Epithelial cell of prostate (primary cell): Measurements from ENCODE around the gene EPB41L3.
"Not testable (repeated sequence)": the region's sequence is repeated elsewhere in the genome, so short reads cannot be mapped to it uniquely, and the experiment has no call there.

Experiments
- DNase-seq: peaks from one replicate; pipeline ENCODE4 v3.0.0-alpha.2; 2011; ENCODE audit warnings: low read depth, low spot score
- H3K27ac ChIP-seq: fragments of 450-650 bp; 2 replicates; pipeline ENCODE4 v1.5.1; 2017; ENCODE audit warnings: mild to moderate bottlenecking

Gene EPB41L3

GRCh38 chr18:5543773-5544389, at the start of gene EPB41L3:
Gene EPB41L3, minus strand, starts transcription at chr18:5543997. Its CDS starts 54,814 bp downstream, at chr18:5489183.
- DNase-seq = no peak
- H3K27ac ChIP-seq = no peak within 1 kb of the TSS

GRCh38 chr18:5588529-5588928, 44.7 kb upstream of the EPB41L3 start:
- DNase-seq = no peak
- no peak overlapping the region for H3K27ac ChIP-seq

DNA sequence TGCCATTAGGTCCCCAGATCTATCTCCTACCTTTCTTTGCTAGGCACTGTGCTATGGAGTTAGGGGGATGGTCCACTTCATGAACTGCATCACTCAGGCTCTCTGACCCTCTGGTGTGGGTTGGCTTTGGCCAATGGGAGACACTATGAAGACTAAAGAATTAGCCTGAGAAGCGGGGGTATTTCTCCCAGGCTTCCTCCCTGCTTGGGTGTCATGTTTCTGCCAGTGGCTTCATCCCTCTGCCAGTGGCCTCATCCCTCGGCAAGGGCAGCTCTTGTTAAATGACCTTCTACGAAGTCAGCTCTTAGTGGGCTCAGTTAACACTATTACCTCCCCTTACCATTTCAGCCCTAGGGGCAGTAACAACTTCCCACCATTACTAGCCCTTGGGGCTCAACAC, 41.9 kb upstream of the EPB41L3 start:
- H3K27ac ChIP-seq = no peak overlapping the region
- DNase-seq = no peak

- H3K27ac ChIP-seq = peak overlapping the region; percentile 3
- peak; percentile 16 for DNase-seq
Measured at GRCh38 chr18:5584746-5585417, 41.1 kb upstream of the EPB41L3 start.

- DNase-seq = no peak
Measured at GRCh38 chr18:5582849-5583681, 39.3 kb upstream of the EPB41L3 start.

DNA sequence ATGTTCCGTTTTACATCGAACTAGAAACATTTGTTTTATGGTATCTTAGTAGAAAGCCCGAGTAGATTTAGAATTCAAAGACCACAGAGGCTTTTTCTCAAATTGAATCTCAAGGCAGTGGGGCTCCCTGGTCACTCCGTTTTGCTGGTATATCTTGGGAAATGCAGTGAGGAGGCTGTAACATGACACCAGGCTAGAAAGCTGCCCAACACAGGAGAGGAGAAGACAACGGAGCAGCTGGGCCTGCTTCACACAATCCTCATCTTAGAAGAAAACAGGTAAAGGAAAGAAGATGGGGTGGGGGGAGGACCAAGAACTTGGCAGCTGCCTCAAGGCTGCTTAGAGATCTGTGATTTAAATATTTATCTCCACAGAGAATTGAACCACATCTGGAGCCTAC, 38.3 kb upstream of the EPB41L3 start:
- DNase-seq = no peak
- H3K27ac ChIP-seq = no peak overlapping the region

More at GRCh38 chr18:5582849-5583681, 39.3 kb upstream of the EPB41L3 start:
- H3K27ac ChIP-seq = no peak overlapping the region

DNA sequence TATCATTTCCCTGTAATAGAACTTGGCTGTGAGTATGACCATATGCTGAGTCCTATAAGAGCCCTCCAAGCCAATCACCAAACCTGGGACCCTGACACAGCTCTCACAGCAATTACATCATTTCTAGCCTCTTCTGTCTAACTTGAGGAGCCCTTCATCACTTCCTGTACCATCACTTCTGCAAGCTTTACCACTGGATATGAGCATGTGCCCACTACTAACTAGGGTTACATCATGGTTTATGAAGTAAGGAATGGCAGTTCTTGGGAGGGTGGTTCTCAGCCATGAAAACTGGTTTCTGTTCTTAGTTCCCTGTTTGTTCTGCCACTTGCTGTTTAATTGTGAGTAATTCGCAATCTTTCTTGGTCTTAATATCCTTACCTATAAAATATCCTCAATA, 31.0 kb upstream of the EPB41L3 start:
- H3K27ac ChIP-seq = no peak overlapping the region
- no peak for DNase-seq

GRCh38 chr18:5571666-5572065, 27.9 kb upstream of the EPB41L3 start:
- no peak overlapping the region for H3K27ac ChIP-seq
- no peak for DNase-seq

- not testable (repeated sequence) for H3K27ac ChIP-seq
- peak; percentile 12 for DNase-seq
Measured at GRCh38 chr18:5570613-5571012, 26.8 kb upstream of the EPB41L3 start.

GRCh38 chr18:5568416-5568815, 24.6 kb upstream of the EPB41L3 start:
- no peak for DNase-seq
- H3K27ac ChIP-seq = no peak overlapping the region

- DNase-seq = no peak
- H3K27ac ChIP-seq = no peak overlapping the region
Measured at GRCh38 chr18:5558851-5559250, 15.1 kb upstream of the EPB41L3 start.

DNA sequence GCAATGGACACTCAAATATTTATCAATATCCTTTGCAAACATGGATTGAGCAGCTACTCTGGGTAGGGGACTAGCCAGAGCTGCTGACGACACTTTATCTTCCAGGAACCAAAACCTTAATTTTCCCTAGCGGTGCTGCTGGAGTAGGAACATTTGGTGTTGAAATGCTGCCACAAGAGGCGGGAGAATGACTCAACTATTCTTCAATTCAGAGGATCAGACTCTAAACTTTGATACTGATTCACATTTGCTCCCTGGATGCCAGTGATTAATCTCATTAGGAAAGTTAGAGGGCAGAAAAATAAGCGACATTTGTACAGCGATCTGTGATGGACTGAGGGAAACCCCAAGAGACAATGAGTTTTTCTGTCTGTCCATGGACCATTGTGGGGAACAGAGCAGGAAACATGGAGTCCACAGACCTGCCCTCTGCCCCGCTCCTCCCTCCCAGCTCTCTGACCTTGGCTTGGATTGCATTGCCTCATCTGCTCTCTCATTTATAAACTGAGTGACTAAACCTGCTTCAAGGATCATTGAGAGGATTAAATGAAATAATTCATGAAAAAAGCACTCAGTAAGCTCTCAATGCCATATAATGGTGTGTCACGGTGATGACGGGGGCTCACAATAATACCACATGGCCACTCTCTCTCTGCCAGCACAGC, 12.6 kb upstream of the EPB41L3 start:
- no peak overlapping the region for H3K27ac ChIP-seq
- no peak for DNase-seq

- H3K27ac ChIP-seq = no peak overlapping the region
- no peak for DNase-seq
Measured at GRCh38 chr18:5554629-5555028, 10.8 kb upstream of the EPB41L3 start.

- DNase-seq = no peak
Measured at GRCh38 chr18:5546660-5547059, 2.9 kb upstream of the EPB41L3 start.

GRCh38 chr18:5543036-5543680, 639 bp downstream of the EPB41L3 start:
- no peak overlapping the region for H3K27ac ChIP-seq
- DNase-seq = no peak

More at GRCh38 chr18:5546660-5547059, 2.9 kb upstream of the EPB41L3 start:
- H3K27ac ChIP-seq = no peak overlapping the region

- no peak for DNase-seq
- H3K27ac ChIP-seq = no peak overlapping the region
Measured at GRCh38 chr18:5542515-5543035, 1.2 kb downstream of the EPB41L3 start.

- H3K27ac ChIP-seq = no peak overlapping the region
Measured at GRCh38 chr18:5541644-5542043, 2.2 kb downstream of the EPB41L3 start.

DNA sequence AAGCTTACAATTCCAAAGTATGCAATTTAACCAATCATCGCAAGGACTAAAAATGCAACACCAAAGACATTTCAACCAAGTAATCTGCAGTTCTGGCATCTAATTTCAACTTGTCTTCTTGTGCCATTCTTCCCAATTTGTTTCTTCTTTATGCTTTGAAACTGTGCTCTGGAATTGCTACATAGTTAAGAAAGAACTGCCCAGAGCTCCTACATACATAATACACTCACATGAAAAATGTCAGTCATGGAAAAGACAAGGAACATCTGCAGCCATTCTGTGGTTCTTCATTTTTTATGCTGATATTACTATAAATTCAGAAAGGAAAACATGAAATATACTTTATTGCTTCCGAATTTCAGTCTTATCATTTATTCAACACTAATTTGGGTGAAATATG, 4.4 kb downstream of the EPB41L3 start:
- H3K27ac ChIP-seq = no peak overlapping the region
- no peak for DNase-seq

More at GRCh38 chr18:5541644-5542043, 2.2 kb downstream of the EPB41L3 start:
- no peak for DNase-seq

GRCh38 chr18:5538544-5538943, 5.3 kb downstream of the EPB41L3 start:
- no peak for DNase-seq
- no peak overlapping the region for H3K27ac ChIP-seq

GRCh38 chr18:5537860-5538259, 5.9 kb downstream of the EPB41L3 start:
- H3K27ac ChIP-seq = no peak overlapping the region
- no peak for DNase-seq
